Peyer's patch (tissue), 4 donors: ENCODE measurements around the gene VTI1B. TPM values are rescaled to one million over a fixed set of nuclear protein-coding genes. Genes with fewer than 3 reads are reported as not detected.
A peak's percentile ranks its signal among the peaks of the same experiment; 100 is the strongest.

ENCODE experiments used
- DNase-seq, 3 donors: peaks; one replicate each; pipeline ENCODE4 v3.0.0-alpha.2; 2017 to 2019
- H3K27ac ChIP-seq, 4 donors: fragments of 200-600 bp; sonication (generic); one replicate each; pipeline ENCODE4 v1.5.1; 2016 to 2019
- H3K27me3 ChIP-seq, 2 donors: fragments of 200-600 bp; sonication (generic); one replicate each; pipeline ENCODE4 v1.5.1; 2019
- H3K36me3 ChIP-seq, 3 donors: fragments of 200-600 bp; sonication (generic); one replicate each; pipeline ENCODE4 v1.5.1; 2016 to 2019
- H3K4me1 ChIP-seq, 4 donors: fragments of 200-600 bp; sonication (generic); one replicate each; pipeline ENCODE4 v1.5.1; 2016 to 2019
- H3K4me3 ChIP-seq, 4 donors: fragments of 200-600 bp; sonication (generic); 1 replicate in 3 of 4; 2 replicates in 1 of 4; pipeline ENCODE4 v1.5.1; 2016 to 2019; ENCODE audit warnings: mild to moderate bottlenecking in 1 of 4
- H3K9me3 ChIP-seq, 4 donors: fragments of 200-600 bp; sonication (generic); one replicate each; pipeline ENCODE4 v1.5.1; 2016 to 2019; ENCODE audit warnings: mild to moderate bottlenecking in 1 of 4
- POLR2A ChIP-seq, 2 donors: fragments of 450-650 bp; IDR thresholded peaks; one replicate each; pipeline ENCODE4 v1.5.1; 2017; ENCODE audit warnings: antibody characterized with exemption in 2 of 2, mild to moderate bottlenecking in 2 of 2, moderate library complexity in 2 of 2
- total RNA-seq, 4 donors: library from RNA; depleted of rRNA; stranded (reverse); fragments of >200 nt; gene quantifications; one replicate each; pipeline ENCODE4 v1.1.0, GENCODE V29; 2016
- TF ChIP-seq, protein P1 (sequence below), 6 experiments: fragments of 450-650 bp in 4 of 6; fragments of 200-600 bp in 2 of 6; sonication (generic) in 1 of 6; IDR thresholded peaks; one replicate each; pipeline ENCODE4 v1.5.1; 2017 to 2019; ENCODE audit warnings: antibody characterized with exemption in 6 of 6, mild to moderate bottlenecking in 3 of 6, moderate library complexity in 1 of 6

VTI1B gene
- total RNA-seq, 4 donors from 2014 or later, result 57.4 to 75.5 (median 63.3) TPM

DNA sequence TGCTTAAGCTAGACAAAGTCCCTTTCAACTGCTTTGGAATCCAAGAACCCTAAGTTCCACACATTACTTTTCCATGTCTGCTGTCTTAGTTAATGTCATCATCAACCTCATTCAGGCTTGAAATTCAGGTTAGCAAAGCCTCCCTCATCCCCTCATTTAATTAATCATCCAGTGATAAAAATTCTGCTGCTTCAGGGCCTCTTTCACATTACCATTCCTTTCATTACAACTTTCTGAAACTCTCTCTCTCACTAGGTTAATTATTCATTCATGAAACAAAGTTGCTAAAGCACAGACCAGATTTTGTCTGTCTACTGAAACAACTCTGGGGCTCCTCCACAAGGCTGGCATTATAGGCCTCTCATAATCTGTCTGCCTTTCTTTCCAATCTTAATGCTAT, 9.4 kb upstream of the VTI1B start:
- no peak for TF ChIP-seq POLR2A (IDR thresholded peaks at IDR 0.05)
- TF ChIP-seq, protein P1, sequence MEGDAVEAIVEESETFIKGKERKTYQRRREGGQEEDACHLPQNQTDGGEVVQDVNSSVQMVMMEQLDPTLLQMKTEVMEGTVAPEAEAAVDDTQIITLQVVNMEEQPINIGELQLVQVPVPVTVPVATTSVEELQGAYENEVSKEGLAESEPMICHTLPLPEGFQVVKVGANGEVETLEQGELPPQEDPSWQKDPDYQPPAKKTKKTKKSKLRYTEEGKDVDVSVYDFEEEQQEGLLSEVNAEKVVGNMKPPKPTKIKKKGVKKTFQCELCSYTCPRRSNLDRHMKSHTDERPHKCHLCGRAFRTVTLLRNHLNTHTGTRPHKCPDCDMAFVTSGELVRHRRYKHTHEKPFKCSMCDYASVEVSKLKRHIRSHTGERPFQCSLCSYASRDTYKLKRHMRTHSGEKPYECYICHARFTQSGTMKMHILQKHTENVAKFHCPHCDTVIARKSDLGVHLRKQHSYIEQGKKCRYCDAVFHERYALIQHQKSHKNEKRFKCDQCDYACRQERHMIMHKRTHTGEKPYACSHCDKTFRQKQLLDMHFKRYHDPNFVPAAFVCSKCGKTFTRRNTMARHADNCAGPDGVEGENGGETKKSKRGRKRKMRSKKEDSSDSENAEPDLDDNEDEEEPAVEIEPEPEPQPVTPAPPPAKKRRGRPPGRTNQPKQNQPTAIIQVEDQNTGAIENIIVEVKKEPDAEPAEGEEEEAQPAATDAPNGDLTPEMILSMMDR (IDR thresholded peaks at IDR 0.05), result no peak
- Histone ChIP-seq H3K4me3 (no peak overlapping the region), H3K36me3 (peaks cover 0 to 43% (median 0%) of the 10 kb centered on the region in 3 donors), H3K9me3 (no peaks in the 10 kb centered on the region), H3K27ac (no peak overlapping the region), H3K4me1 (peaks cover 0 to 3% (median 0%) of the 10 kb centered on the region in 4 donors), H3K27me3 (no peaks in the 10 kb centered on the region)
- no peak for DNase-seq

DNA sequence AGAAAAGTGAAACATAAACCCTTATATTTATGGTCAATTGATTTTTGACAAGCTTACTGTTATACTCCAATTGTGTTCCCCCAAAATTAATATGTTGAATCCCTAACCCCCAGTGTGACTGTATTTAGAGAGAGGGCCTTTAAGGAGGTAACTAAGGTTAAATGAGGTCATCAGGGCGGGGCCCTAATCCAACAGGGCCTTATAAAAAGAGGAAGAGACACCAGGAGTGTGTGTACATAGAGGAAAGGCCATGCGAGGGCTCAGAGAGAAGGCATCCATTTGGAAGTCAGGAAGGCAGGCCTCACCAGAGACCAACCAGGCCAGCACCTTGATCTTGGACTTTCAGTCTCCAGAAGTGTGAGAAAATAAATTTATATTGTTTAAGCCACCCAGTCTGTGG, 6.5 kb upstream of the VTI1B start:
- Histone ChIP-seq H3K4me1 (peaks cover 0 to 3% (median 0%) of the 10 kb centered on the region in 4 donors), H3K27me3 (no peaks in the 10 kb centered on the region)

DNA sequence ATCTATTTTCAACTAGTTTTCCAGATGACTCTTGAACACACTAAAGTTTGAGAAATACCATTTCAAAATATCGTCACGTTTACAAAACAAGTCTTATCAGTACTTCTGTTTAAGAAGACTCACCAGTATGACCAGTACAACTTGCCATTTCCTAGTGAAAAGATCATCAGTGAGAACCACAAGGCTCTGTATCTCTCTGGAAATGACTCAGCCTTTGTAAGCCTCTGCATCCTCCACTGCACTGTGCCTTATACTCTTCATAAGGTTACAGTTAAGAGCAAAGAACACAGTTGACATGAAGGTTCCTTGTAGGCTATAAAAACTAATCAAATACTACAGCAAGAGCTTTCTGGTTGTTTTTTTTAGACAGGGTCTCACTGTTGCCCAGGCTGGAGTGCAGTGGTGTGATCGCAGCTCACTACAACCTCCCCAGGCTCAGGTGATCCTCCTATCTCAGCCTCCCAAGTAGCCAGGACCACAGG, 5.7 kb upstream of the VTI1B start:
- Histone ChIP-seq H3K27me3 (no peaks in the 10 kb centered on the region), H3K27ac (no peak overlapping the region), H3K9me3 (no peaks in the 10 kb centered on the region), H3K4me1 (peaks cover 0 to 3% (median 0%) of the 10 kb centered on the region in 4 donors), H3K36me3 (peaks cover 0 to 29% (median 0%) of the 10 kb centered on the region in 3 donors), H3K4me3 (no peak overlapping the region)
- TF ChIP-seq, protein P1 (IDR thresholded peaks at IDR 0.05), result no peak
- TF ChIP-seq POLR2A (IDR thresholded peaks at IDR 0.05), result no peak
- DNase-seq, result no peak

More for the DNA sequence above, 6.5 kb upstream of the VTI1B start:
- Histone ChIP-seq H3K9me3 (no peaks in the 10 kb centered on the region), H3K27ac (no peak overlapping the region), H3K36me3 (peaks cover 0 to 37% (median 0%) of the 10 kb centered on the region in 3 donors), H3K4me3 (no peak overlapping the region)
- no peak for DNase-seq
- TF ChIP-seq, protein P1 (IDR thresholded peaks at IDR 0.05), result no peak
- TF ChIP-seq POLR2A (IDR thresholded peaks at IDR 0.05), result no peak

DNA sequence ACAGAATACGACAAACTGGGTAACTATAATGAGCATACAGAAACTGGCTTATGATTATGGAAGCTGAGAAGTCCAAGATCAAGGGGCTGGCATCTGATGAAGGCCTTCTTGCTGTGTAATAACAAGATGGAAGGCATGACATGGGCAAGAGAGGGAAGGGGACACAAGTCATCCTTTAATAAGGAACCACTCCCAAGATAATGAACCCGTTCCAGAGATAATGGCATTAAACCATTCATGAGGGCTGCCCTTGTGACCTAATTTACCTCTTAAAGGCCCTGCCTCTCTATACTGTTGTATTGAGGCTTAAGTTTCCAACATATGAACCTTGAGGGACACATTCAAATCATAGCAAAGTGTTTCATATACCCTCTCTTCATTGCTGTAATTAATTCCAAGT, 4.6 kb upstream of the VTI1B start:
- no peaks in the 10 kb centered on the region for H3K9me3 ChIP-seq
- no peak for DNase-seq
- H3K4me3 ChIP-seq, result no peak overlapping the region
- TF ChIP-seq POLR2A (IDR thresholded peaks at IDR 0.05), result no peak
- TF ChIP-seq, protein P1 (IDR thresholded peaks at IDR 0.05), result no peak
- no peaks in the 10 kb centered on the region for H3K27me3 ChIP-seq
- H3K36me3 ChIP-seq, result peaks cover 0 to 19% (median 0%) of the 10 kb centered on the region in 3 donors
- H3K4me1 ChIP-seq, result peaks cover 0 to 3% (median 0%) of the 10 kb centered on the region in 4 donors
- no peak overlapping the region for H3K27ac ChIP-seq

DNA sequence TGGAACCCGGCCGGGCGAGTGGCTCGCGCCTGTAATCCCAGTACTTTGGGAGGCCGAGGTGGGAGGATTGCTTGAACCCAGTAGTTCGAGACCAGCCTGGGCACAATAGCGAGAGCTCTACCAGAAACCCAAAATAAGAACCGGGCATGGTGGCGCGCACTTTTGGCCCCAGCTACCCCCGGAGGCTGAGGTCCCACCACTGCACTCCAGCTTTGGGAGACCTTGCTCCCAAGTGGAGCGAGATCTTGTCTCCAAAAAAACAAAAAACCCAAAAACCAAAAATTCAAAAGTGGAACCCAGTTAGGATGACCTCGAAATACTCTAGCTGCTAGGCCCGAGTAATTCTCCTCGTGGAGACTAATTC, 769 bp upstream of the VTI1B start:
- H3K9me3 ChIP-seq, result no peaks in the 10 kb centered on the region
- peak overlapping the region; percentile 75 to 93 (median 89) for H3K4me3 ChIP-seq
- H3K4me1 ChIP-seq, result peaks cover 0 to 26% (median 2%) of the 10 kb centered on the region in 4 donors
- no peak for DNase-seq
- H3K27me3 ChIP-seq, result no peaks in the 10 kb centered on the region
- peak overlapping the region; percentile 93 to 97 (median 96) for H3K27ac ChIP-seq
- no peak for TF ChIP-seq POLR2A (IDR thresholded peaks at IDR 0.05)
- TF ChIP-seq, protein P1 (IDR thresholded peaks at IDR 0.05), result no peak
- H3K36me3 ChIP-seq, result peaks cover 0 to 6% (median 0%) of the 10 kb centered on the region in 3 donors

DNA sequence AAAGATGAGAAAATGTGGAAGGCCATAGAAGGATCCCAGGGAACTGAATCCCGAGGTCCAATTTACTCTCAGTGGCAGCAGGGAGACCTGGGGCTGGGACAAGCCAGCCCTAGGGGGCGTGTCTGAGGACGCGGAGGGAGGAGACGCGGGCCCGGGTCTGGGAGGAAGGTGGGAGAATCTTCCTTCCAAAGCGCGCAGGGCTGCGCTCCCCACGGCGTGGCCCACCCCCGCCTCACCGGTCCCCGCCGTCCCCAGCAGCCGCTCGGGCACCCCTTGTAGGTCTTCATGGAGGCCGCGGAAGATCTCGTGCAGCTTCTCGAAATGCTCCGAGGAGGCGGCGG, 323 bp downstream of the VTI1B start:
- H3K36me3 ChIP-seq, result peaks cover 0 to 6% (median 0%) of the 10 kb centered on the region in 3 donors
- H3K9me3 ChIP-seq, result no peaks in the 10 kb centered on the region
- H3K27me3 ChIP-seq, result no peaks in the 10 kb centered on the region
- H3K4me1 ChIP-seq, result peaks cover 0 to 26% (median 2%) of the 10 kb centered on the region in 4 donors
- TF ChIP-seq POLR2A (IDR thresholded peaks at IDR 0.05), result no peak
- TF ChIP-seq, protein P1 (IDR thresholded peaks at IDR 0.05), result peak in 3 of 6 experiments; percentile 16 to 24 (median 21)
- peak; percentile 64 to 83 (median 79) for DNase-seq
- peak overlapping the region; percentile 75 to 93 (median 89) for H3K4me3 ChIP-seq
- H3K27ac ChIP-seq, result peak overlapping the region; percentile 93 to 97 (median 96)
